Measurements from ENCODE around the gene TRIM31. TPM values are rescaled to one million over a fixed set of nuclear protein-coding genes. Genes with fewer than 3 reads are reported as not detected.

Gene TRIM31
- total and polyA plus RNA-seq, 12 donors = 0.13 to 0.80 (median 0.19) TPM; not detected in 8

DNA sequence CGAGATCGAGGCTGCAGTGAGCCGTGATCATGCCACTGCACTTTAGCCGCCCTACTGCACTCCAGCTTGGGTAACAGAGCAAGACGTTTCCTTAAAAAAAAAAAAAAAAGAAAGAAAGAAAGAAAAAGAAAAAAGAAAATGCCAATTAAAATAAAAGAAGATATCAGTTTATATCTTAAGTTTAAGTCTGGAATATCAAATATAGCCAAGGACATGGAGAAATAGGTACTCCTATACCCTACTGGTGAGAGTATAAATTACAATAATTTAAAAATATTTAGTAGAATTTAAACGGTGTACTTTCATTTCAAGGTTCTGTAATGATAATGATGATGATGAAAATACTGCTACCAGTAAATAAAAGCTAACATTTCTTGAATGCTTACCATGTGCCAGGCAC lies 3.8 kb upstream of the TRIM31 start:
- 59 to 74% (median 70%) methylated on average over 6 of the region's 6 CpGs for WGBS, 4 donors
- H3K36me3 ChIP-seq (replicated peaks in 1 of 2) = no peaks in the 10 kb centered on the region
- no peaks in the 10 kb centered on the region for H3K4me1 ChIP-seq (replicated peaks in 1 of 2)
- no peak overlapping the region for H3K4me3 ChIP-seq
- no peak for DNase-seq
- H3K27ac ChIP-seq = no peak overlapping the region
- H3K9me3 ChIP-seq (replicated peaks in 1 of 3) = no peaks in the 10 kb centered on the region
- no peak for TF ChIP-seq POLR2A (IDR thresholded peaks at IDR 0.05)
- TF ChIP-seq, protein P1, sequence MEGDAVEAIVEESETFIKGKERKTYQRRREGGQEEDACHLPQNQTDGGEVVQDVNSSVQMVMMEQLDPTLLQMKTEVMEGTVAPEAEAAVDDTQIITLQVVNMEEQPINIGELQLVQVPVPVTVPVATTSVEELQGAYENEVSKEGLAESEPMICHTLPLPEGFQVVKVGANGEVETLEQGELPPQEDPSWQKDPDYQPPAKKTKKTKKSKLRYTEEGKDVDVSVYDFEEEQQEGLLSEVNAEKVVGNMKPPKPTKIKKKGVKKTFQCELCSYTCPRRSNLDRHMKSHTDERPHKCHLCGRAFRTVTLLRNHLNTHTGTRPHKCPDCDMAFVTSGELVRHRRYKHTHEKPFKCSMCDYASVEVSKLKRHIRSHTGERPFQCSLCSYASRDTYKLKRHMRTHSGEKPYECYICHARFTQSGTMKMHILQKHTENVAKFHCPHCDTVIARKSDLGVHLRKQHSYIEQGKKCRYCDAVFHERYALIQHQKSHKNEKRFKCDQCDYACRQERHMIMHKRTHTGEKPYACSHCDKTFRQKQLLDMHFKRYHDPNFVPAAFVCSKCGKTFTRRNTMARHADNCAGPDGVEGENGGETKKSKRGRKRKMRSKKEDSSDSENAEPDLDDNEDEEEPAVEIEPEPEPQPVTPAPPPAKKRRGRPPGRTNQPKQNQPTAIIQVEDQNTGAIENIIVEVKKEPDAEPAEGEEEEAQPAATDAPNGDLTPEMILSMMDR (IDR thresholded peaks at IDR 0.05) = peak in 1 of 6 experiments; percentile 12
- peaks cover 28% of the 10 kb centered on the region for H3K27me3 ChIP-seq
- intact Hi-C loops (cut with DNase I) = no loop called here

DNA sequence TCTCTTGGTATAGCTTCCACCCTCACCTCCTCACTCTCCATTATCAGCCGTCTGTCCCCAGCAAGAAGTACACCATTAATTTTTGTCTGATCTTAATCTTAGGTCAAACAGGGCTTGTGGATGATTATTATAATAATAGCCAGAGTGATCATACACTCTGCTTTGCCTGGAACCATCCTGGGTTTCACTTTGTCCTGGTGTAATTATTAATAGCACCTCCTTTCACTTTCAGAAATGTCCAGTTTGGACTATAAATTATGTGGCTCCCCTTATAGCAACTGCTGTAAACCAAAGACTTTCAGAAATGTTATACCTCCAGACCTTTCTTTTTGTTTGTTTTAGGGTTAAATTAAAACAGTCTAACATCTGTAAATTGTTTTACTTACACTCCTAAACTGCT lies 951 bp upstream of the TRIM31 start:
- WGBS, 4 donors = 29 to 53% (median 48%) methylated on average over 1 of the region's 1 CpG
- H3K9me3 ChIP-seq (replicated peaks in 1 of 3) = no peaks in the 10 kb centered on the region
- no peak overlapping the region for H3K4me3 ChIP-seq
- DNase-seq = no peak
- H3K27ac ChIP-seq = no peak overlapping the region
- peaks cover 44% of the 10 kb centered on the region for H3K27me3 ChIP-seq
- H3K36me3 ChIP-seq (replicated peaks in 1 of 2) = no peaks in the 10 kb centered on the region
- intact Hi-C loops (cut with DNase I) = no loop called here
- TF ChIP-seq, protein P1 (IDR thresholded peaks at IDR 0.05) = no peak
- no peak for TF ChIP-seq POLR2A (IDR thresholded peaks at IDR 0.05)
- no peaks in the 10 kb centered on the region for H3K4me1 ChIP-seq (replicated peaks in 1 of 2)

DNA sequence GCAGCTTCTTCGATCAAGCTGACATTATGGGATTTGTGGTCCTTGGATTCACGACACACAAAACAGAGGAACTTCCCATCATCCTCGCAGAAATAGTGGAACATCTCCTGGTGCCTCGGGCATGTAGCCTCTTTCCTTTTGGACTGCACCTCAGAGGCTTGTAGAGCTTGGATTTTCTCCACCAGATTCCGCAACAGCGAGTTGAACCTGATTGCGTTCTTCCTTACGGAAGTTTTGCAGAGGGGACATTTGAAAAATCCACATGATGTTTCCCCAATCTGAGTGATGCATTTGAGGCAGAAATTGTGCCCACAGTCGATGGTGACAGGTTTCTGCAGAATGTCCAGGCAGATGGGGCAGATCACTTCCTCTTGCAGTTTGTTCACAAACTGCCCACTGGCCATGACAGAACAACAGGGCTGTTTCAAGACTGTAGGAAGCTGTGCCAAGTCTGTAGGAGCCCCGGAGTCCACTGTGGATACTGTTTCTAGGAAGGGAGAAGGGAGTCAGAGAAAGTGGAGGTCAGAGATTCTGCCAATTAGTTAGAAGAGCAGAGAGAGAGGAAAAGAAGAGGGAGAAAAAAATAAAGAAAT lies 392 bp downstream of the TRIM31 start:
- WGBS, 4 donors = 64 to 78% (median 72%) methylated on average over 10 of the region's 10 CpGs
- no peak overlapping the region for H3K4me3 ChIP-seq
- H3K27me3 ChIP-seq = peaks cover 44% of the 10 kb centered on the region
- H3K36me3 ChIP-seq (replicated peaks in 1 of 2) = no peaks in the 10 kb centered on the region
- TF ChIP-seq POLR2A (IDR thresholded peaks at IDR 0.05) = no peak
- TF ChIP-seq, protein P1 (IDR thresholded peaks at IDR 0.05) = no peak
- DNase-seq = no peak
- no peak overlapping the region for H3K27ac ChIP-seq
- intact Hi-C loops (cut with DNase I) = no loop called here
- H3K9me3 ChIP-seq (replicated peaks in 1 of 3) = no peaks in the 10 kb centered on the region
- no peaks in the 10 kb centered on the region for H3K4me1 ChIP-seq (replicated peaks in 1 of 2)

DNA sequence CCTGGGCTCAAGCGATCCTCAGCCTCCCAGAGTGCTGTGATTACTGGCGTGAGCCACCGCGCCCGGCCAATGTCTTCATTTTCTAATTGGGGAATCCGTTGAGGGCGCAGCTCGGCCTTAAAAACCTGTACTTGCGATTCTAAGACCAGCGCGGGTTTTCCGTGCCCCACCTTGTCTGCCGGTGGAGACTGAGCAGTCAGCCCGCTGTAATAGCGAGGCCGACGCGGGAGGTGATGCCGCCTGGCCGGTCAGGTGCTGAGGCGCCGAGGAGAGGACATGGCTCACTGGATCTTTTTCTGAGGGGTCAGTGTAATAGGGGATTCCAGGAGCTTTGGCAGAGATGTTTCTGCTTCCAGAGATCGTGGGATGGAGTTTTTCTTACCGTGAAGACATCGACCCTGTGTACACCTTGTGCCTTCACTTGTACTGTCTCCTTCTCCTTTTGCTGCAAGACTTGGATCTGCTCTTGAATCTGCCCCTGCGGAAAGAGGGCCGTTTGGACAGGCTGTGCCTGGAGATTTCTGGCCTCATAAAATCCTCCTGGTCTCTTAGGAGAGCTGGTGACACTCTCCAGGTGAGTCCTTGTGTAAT lies 1.5 kb downstream of the TRIM31 start:
- WGBS, 4 donors = 31 to 71% (median 43%) methylated on average over 22 to 27 of the region's 27 CpGs
- Histone ChIP-seq H3K4me1 (replicated peaks in 1 of 2) (no peaks in the 10 kb centered on the region), H3K27ac (no peak overlapping the region), H3K9me3 (replicated peaks in 1 of 3) (no peaks in the 10 kb centered on the region), H3K27me3 (peaks cover 41% of the 10 kb centered on the region), H3K36me3 (replicated peaks in 1 of 2) (no peaks in the 10 kb centered on the region), H3K4me3 (no peak overlapping the region)
- TF ChIP-seq POLR2A (IDR thresholded peaks at IDR 0.05) = no peak
- TF ChIP-seq, protein P1 (IDR thresholded peaks at IDR 0.05) = no peak
- no peak for DNase-seq
- intact Hi-C loops (cut with DNase I) = no loop called here

Data from adrenal gland (tissue), 12 donors.